Limb (tissue), 2 donors: ENCODE measurements around the gene CTSO.

Experiments
- DNase-seq, 2 donors: peaks; one replicate each; pipeline ENCODE4 v3.0.0-alpha.2; 2016; ENCODE audit errors: extremely low spot score in 2 of 2

CTSO gene, protein sequence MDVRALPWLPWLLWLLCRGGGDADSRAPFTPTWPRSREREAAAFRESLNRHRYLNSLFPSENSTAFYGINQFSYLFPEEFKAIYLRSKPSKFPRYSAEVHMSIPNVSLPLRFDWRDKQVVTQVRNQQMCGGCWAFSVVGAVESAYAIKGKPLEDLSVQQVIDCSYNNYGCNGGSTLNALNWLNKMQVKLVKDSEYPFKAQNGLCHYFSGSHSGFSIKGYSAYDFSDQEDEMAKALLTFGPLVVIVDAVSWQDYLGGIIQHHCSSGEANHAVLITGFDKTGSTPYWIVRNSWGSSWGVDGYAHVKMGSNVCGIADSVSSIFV

DNA sequence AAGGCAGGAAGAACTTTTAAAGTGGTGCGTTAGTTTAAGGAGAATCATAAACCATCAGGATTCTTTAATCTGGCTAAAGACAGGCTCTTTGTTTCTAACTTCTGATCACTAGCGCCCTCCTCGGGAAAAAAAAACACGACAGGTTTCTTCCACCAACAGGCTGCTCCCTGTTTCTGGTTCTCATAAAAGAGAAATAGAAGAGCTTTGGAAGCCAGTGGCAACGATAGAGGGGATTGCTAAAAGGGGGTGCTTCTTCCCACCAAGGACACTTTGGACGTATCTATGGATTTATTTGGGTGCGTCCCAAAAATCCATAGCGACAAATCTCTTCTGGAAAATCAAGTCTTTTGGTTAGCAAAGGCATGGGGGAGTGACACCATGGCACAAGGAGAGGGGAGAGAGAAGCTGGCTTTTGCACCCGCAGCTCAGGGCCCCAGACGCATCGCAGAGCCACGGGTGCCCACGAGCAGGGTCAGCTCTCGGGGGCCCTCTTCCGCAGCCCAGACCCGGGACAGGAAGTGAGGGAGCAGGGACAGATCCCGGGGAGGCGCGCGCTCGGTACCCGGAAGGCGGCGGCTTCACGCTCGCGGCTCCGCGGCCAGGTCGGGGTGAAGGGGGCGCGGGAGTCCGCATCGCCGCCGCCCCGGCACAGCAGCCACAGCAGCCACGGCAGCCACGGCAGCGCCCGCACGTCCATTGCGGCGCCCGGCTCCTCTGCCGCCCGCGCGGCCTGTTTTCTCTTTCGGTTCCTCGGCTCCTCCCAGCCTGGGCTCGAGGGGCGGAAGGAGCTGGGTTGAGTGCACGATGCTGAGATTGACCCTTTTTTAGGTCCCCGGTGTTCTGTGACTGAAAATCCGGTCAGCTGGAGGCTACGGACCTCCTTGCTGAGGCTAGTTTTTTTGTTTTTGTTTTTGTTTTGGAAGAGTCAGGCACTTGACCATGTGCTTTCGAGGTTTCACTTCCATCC lies at the start of gene CTSO:
TSS of gene CTSO (minus strand) at position 716 of the 967 bp plus-strand sequence. CDS start at position 697, 19 bp downstream.
- peak; percentile 85 to 91 for DNase-seq

DNA sequence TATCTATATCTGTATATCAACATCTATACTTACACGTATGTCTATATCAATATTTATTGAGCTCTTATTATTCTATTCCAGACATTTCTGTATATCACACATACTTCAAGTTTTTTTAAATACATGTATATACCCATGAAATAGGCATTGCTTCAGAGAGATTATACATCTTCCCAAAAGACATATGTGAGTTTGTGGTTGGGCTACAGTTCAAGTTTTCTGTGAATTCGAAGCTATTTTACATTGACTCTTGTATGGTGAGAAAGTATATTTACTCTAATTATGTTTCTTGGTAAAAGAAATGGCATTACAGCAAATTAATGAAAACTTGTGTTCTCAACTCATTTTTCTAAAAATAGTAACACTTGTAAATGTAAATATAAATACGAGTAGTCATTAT lies 46.8 kb upstream of the CTSO start:
- no peak for DNase-seq

DNA sequence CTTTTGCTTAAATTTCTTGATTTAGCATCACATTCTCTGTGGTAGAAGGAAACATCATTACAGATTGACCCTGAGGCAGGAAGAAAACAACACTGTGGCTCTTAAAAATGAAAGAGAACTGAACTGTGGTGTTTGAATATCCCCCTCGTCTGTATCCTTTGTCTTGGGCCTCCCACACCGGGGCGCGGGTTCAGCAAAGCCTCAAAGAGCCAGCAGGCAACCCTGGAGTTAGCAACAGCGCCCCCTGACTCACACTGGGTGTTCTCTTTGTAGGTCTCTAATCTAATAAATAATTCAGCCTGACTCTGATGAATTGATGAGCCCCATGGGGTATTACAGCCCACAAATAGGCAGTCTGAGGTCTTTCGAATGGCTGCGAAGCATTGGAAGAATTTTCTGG lies 46.1 kb upstream of the CTSO start:
- DNase-seq, result peak in 1 of 2 donors; percentile 49

DNA sequence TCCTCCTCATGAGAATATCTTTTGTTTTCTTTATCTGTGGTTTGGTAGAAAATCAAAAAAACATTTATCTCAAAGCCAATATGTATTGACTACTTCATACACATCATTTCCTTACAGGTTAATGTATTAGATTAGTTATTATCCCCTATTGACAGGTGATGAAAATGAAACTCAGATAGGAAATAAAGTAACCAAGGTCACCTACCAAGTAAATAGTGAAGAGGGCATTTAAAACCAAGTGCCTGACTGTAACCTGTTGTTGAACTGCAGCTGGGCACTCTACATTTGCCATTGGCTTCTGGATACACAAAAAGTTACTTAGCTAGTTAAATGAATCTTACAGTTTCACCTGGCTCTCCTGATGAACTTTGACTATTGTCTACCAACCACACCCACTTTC lies 41.4 kb upstream of the CTSO start:
- no peak for DNase-seq

DNA sequence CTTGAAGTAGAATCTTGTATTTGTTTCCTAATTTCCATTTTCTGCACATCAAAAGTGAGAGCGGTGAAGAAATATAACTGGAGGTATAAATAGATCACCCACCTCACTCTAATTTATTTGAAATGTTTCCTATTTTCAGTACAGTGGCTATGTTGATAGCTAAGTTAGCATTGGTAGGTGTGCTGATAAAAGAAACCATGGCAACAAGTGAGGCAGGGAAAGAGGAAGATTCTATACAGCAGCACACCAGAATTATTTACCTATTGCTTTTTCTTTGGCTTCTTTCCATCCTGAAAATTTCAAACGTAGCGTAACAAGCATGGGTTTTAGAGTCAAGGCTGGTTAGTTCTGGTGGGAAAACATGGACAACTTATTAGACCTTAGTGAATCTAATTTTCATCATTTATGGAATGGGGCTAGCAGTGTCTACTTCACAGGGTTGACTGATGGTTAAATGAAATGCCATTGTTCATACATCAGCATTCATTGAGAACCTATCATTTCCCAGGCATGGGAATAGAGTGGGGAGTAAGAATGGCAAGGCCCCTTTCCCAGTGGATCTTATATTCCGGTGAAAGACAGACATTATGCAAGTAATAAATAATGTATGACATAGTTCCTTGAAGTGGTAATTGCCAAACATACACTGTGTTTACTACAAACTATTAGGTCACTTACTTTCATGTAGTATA lies 30.6 kb upstream of the CTSO start:
- no peak for DNase-seq

DNA sequence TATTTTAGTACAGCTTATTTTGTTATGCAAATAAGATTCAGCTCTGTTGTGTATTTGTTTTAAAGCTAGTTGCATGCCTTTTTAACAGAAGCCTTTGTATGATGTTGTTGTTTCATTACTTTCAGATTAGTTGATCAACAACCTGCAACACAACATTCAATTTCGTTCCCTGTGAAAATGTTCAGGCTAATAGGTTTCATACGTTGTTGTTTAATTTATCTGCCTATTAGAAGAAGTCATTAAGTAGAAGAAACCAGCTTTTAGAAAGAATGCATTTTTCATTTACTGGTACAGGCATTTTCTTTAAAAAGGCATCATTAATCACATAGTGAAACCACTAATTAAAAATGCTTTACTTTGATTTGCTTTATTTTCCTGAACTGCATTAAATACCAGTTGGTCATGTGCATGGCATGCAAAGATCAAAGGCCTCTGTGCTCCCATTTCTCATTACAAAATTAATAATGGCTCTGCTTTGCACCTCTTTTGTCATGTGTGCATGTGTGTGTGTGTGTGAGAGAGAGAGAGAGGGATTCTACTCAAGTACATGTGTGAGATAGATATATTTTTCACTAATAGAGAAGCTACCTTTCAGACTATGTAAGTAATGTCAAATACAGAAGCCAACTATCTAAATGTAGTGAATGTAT lies 29.2 kb upstream of the CTSO start:
- DNase-seq, result no peak

DNA sequence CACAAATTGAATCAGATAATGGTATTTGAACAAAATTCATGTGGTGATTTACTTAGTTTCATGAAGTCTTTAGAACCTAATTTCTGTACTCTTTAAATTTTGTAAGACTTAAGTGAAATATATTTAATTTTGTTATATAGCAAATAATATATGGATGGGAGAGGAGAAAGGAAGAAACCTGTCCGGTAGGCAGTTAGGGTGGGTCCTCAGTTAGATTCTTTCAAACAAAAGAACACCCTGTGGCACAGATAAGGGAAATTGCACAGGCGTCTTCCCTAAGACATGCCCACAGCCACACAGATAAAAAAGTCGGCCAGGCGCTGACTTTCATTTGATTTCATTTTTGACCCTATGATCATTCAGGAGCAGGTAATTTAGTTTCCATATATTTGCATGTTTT lies 25.1 kb upstream of the CTSO start:
- DNase-seq, result no peak

DNA sequence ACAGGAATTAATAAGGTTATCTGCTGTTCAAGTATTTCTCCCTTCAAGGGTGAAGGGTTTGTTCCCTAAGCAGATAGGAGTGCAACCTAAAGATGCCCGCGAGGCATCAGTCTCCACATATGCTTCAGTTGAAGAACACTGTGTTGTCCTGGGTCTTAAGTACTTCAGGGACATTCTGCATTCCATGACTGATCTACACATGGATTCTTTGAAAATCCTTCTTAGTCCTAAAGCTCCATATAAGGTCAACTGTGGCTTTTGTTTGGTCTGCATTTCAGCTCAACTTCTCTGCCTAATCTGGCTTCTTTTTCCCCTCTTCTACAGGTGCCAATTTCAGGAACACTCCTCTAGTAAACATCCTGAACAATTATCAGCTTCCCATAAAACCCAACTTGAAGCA lies 21.8 kb upstream of the CTSO start:
- no peak for DNase-seq

DNA sequence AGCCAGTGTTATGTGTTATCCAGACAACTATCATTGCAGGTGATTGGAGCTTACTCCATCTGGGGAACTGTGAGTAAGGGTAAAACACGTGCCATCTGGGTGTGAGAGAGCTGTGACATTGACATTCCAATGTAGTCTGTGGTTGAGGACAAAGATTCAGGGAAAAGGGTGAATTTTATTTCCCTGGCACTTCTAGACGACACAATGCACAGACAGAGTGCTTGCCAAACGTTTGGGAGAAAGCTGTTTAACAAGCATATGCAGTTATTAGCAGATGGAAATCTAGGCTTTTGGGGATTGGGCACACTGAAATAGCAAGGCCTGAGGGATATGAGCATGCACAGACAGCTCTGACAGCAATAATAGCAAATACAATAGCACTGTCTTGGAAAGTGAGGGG lies 21.3 kb upstream of the CTSO start:
- no peak for DNase-seq

DNA sequence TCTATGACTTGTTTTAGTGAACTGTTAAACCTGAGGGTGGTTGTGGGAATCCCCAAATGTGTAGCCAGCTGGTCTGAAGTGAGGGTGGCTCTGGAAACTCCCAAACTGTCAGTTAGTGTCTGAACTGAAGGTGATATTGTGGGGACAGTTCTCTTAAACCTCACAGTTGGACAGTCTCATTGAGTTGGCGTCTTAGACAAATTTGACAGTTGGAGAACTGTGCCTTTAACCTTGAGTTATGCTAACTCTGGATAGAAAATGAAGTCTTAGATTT lies 20.7 kb upstream of the CTSO start:
- no peak for DNase-seq

DNA sequence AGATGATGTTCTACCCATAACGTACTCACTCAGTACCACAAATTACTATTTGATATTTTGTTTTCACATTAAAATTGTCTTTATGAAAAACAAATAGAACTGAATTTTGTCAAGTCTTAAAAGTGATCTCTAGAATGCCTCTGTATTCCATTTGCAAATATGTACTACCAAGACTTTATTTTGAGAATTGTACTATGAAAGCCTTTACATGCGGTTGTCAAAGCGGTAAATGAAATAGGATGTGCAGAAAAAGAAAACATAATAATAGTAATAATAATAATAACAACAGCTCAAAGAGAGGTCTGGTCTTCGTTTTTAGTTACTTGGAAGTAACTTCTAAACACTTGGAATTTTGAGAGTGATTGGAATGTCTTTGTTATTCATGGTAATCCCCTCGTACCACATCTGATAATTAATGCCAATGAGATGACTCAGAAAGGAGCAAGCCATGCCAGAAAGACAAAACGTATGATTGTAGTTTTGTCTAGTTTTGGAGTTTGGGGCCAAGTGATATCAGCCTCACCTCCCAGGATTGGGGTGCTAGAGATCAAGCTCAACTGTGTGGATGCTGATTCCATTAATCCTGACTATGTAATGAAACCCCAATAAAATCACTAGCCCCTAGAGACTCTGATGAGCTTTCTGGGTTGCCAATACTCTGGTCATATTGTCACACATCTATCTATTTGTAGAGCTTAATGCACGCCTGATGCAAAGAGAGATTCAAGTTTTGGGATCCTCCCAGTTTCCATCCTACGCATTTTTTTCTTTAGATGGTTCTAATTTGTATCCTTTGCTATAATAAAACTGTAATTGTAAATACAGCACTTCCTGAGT lies 20.2 kb upstream of the CTSO start:
- DNase-seq, result no peak

DNA sequence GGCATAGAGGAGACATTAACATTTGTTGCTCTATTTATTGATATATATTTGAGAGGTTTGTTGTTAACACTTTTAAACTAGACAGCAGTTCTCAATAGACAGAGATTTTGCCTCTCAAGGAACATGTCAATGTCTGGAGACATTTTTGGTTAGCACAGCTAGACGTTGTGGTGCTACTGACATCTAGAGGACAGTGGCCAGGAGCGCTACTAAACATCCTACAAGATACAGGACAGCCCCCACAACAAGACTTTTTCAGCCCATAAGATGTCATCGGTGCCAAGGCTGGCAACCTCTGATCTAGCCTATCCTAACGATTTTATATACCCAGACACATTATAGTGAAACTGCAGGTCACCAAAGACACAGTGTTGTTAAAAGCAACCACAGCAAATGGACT lies 18.4 kb upstream of the CTSO start:
- no peak for DNase-seq

DNA sequence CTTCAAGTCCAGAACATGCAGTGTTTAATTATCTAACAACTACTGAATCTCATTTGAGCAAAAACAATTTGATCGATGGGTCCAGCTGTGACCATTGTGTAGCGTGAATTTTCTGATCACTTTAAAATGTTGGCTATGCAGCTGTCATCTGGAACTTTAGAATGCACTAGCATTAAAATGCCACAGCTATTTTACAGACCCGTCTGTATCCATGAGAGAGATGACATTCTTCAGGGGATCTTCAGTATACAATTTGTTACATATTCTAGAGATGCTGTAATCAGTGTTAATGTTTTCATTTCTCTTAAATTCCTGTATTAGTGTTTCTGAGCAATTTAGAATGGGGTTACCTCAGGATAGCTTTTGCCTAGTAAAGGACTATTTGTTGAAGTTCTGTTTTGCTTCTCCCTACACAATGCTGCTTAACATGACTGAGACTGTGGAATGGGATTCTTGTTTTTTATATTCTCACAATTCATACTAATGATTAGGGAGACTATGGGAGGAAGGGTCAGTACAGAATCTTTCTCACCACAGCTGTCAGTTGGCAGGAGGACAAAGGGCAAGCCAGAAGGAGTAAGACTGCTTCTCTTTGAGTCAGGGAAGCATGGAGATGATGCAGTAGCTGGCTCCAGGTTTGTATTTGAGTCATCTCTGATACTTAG lies 13.2 kb upstream of the CTSO start:
- DNase-seq, result peak in 1 of 2 donors; percentile 80

DNA sequence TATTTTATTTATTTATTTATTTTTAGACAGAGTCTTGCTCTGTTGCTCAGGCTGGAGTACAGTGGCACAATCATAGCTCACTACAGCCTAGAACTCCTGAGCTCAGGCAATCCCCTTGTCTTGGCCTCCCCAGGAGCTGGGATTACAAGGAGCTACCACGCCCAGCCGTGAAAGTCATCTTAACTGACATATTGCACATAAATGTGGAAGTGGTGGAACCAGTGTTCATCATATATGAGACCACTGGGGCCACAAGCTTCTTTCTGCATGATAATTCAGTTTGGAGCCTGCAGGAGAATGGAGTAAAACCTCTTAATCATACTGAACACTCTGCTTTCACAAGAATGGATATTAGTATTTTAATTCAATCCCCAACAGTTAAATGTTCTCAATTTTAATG lies 12.5 kb upstream of the CTSO start:
- no peak for DNase-seq

DNA sequence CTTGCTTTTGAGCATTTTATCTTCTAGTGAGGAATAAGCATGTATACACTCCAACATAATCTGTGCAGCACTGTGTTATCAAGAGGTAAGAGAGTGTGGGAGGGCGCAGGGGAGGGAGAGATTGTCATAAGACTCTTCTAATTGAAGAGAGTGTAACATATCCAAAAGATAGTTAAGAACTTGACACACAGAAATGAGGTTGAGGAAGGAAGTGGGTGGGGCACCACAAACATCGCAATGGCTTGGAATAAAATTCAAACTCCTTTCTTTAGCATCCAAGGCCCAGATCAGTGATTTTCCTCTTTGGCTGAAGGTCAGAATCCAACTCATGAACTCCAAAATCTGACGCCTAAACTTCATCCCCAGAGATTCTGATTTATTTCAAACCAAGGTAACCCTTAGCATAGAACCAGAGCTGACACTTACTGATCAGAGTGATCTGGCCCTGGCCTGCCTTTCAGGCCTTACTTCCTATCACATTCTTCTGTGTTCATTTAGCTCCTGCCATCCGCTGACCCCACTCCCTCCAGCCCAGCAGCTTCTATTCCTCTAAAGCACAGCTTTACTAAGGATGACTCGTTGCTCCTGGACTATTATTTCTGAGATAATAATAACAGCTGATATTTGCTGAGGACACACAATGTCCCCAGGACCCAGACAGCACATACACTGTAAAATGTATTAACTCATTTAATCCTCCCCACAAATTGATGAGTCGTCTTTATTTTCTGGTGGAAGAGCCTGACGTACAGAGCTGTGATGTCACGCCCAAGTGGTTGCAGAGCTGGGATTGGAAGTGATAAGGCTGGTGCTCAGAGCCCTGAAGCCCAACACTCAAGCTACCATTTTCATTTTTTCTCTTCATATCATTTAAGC lies 10.6 kb upstream of the CTSO start:
- DNase-seq, result no peak

DNA sequence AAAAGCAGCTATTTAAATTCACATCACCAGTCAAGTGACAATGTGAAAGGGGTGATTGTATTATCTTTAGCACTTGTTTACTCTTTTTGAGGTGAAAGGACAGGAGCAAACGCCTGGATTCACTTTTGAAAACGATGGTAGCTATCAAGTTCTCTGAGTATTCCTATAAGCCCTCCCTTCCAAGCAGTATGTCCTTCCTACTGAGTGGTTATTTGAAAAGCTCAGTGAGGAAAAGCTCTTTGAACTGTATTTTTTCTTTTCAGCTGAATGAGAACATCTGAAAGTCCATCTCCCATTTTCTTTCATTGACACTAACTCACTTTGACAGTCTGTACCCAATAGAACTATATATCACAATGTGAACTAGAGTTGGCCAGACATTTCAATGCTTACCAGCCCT lies 9.1 kb upstream of the CTSO start:
- no peak for DNase-seq

DNA sequence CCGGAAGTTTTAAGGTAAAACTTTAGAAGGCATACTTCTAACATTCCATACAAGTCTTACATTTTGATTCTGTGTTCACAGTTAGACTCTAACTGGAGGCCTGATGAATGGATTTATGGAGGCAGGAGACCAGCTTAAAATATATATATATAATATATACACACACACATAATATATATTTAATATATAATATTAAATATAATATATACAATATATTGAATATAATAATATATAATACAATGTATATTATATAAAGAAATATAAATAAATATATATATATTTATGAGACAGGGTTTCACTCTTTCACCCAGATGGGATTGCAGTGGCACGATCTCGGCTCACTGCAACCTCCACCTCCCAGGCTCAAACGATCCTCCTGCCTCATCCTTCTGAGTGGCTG lies 7.9 kb upstream of the CTSO start:
- DNase-seq, result no peak

DNA sequence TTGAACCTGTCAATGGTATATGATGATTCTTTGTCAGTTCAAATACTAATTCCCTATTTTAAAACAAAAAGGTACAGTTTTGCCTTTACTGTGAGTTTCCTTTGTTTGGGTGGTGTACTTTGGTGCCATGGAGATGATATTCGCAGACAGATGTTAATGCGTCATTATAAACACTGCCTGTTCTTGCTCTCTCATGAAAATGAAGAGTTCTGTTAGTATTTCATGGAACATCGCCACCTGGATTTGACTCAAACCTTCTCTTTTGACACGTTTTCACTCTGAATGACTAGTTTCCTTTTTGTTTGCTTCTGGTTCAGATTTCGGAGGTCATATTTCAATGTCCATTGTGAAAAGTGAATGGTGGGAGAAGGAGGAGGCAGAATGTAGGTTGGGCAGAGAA lies 6.9 kb upstream of the CTSO start:
- DNase-seq, result no peak

DNA sequence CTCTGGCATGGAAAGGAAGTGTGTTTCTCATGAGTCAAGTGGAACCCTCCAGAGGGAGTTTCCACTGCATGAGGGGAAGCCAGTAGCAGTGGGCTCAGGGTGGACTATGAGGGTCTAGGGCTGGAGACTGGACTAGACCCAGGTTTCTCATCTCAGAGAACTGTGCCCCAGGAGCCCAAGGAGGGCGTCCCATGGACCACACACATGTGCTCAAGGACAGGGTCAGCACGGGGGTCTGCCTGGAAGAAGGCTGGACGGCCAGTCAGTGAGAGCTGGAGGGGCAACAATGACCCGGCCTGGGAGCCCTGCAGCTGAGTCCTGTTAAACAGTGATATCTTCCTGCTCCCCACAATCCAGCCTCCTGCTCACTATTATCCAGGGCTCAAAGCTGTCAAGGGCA lies 5.8 kb upstream of the CTSO start:
- DNase-seq, result no peak
